Right renal pelvis (tissue), 4 donors: ENCODE data around the gene SYPL2. TPM values are rescaled to one million over a fixed set of nuclear protein-coding genes. Genes with fewer than 3 reads are reported as not detected.
A peak's percentile ranks its signal among the peaks of the same experiment; 100 is the strongest.
"Not testable (repeated sequence)": the region's sequence is repeated elsewhere in the genome, so short reads cannot be mapped to it uniquely, and the experiment has no call there.

Source experiments
- DNase-seq, 4 donors: peaks; one replicate each; pipeline ENCODE4 v3.0.0-alpha.2; 2013; ENCODE audit warnings: low read depth in 4 of 4, low spot score in 3 of 4, missing footprints in 1 of 4
- polyA plus RNA-seq, 4 donors: library from polyadenylated mRNA; unstranded; fragments of 120-200 nt; gene quantifications; one replicate each; pipeline ENCODE4 v1.2.1, GENCODE V29; 2013; ENCODE audit not compliant: insufficient read length in 4 of 4

Gene SYPL2
- polyA plus RNA-seq, 4 donors = 6.5 to 12.5 (median 10.3) TPM

DNA sequence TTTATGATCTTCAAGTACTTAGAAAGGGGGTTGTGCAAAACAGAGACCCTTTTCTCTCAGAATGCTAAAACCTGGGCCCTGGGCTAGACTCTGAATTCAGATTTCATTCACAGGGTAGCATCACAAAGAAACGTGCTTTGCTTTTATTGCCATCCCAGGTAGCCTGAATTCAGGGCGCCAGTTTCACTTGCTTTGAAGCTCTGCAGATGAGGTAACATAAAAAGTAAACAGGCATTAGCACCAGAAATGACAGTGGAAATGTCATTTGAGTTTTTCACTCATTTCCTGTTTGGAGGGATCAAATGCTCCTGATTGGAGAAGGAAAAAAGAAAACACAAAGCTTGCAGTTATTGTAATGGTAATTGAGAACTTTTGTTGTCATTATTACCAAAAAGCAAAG, 2.6 kb downstream of the SYPL2 start:
- no peak for DNase-seq

DNA sequence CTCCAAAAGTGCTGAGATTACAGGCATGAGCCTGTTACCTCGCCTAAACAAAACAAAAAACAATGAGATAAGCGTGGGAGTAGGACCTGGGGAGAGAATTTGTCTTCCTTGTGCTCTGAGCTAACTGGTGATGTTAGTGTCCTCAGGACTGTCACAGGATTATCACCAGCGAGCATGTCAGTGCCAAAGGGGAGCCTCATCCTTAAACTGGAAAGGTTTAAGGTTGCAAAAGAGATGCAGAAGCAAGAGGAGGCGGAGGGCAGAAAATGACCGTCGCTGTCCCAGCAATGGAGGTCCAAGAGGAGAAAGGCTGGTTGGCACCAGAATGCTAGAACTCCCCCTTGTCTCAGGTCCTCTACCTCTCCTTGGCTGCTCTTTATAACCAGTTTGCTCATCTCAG, 3.9 kb downstream of the SYPL2 start:
- DNase-seq = no peak

DNA sequence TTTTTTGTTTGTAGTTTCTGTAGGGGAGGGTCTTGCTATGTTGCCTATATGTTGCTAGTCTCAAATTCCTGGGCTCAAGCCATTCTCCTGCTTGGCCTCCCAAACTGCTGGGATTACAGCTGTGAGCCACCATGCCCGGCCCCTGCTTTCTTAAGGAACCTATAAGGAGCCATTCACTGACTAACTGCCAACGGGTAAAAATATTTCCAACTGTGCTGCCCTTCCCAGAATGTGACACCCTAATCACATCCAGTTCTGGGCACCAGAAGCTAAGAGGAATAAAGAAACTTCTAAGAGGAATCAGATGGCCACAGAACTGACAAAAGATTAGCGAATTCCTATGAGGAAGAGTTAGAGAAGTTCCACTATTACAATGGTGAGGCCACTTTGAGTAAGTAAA, 6.4 kb downstream of the SYPL2 start:
- DNase-seq = no peak

DNA sequence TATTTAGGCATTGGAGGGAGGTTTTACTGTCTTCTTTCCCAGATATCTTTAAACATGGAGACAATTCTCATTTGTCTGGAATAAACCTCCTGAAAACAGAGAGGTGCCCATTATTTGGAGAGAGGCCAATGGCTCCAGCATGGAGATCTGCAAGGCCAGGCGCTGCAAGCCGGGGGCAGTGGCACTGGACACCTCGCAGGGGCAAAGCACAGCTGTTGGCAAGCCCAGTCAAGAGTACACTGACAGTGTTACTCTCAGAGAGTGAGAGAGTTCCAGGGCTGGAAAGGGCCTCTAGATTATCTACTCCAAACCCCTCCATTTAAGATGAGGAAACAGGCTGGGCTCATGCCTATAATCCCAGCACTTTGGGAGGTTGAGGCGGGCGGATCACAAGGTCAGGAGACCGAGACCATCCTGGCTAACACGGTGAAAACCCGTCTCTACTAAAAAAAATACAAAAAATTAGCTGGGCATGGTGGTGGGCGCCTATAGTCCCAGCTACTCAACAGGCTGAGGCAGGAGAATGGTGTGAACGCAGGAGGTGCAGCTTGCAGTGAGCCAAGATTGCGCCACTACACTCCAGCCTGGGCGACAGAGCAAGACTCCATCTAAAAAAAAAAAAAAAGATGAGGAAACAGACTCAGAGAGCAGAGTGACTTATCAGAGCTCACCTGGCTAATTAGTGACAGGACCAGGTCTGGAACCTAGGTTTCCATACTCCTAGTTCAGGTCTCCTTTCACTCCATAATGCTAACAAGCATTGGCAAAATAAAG, 7.1 kb downstream of the SYPL2 start:
- not testable (repeated sequence) for DNase-seq

DNA sequence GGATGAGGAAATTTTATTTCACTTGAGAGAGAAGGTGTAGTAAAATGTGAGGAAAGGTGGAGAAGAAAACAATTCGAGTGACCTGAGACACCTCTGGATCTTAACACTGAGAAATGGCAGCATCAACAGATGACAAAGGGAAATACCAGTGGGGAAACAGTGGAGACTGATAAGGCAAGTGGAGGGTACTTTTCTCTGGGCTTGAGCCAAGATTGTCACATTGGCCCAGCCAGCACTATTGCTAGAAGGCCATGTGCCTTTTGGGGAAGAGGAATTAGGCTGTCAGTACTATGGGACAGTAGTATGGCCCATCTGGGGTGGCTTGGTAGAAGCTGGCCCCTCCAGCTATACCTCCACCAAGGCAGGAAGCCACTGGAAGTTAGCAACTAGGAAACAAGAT, 8.4 kb downstream of the SYPL2 start:
- no peak for DNase-seq

DNA sequence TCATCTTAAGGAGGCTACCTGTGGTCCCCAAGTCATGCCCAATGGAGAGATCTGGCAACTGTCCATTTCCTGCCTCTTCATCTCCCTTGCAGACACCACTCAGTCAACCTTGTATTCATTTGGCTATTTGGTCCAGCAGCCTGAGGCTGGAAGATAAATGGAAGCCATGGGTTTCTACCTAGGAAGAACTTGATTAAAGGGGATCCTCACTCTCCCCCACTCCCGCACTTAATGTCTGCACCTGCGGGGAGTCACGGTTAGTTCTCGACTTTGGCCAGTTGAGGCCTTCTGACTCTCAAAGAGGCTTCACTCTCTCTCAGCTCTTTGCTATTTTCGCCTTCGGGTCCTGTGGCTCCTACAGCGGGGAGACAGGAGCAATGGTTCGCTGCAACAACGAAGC, 8.9 kb downstream of the SYPL2 start:
- DNase-seq = no peak

DNA sequence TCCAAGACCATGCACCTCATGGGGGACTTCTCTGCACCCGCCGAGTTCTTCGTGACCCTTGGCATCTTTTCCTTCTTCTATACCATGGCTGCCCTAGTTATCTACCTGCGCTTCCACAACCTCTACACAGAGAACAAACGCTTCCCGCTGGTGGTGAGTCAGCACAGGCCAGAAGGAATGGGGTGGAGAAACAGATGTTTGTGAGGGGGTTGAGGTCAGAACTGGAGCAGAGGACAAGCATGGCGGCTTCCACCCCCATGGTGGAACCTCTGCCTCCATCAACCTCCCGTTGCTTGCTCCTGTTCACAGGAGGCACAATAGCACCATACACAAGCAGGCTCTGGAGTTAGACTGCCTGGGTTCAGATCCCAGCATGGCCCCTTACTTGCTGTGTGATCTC, 10.5 kb downstream of the SYPL2 start:
- no peak for DNase-seq

DNA sequence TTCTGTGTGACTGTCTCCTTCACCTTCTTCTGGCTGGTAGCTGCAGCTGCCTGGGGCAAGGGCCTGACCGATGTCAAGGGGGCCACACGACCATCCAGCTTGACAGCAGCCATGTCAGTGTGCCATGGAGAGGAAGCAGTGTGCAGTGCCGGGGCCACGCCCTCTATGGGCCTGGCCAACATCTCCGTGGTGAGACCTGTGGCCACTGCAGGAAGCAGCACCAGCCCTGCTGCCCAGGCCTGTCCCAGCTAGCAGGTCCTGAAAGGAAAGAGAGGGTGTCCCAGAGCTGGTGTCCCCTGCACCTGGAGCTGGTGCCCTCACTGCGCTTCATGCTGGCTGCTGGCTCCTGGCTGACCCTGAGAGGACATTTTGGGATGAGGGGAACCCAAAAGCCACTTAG, 11.5 kb downstream of the SYPL2 start:
- no peak for DNase-seq

DNA sequence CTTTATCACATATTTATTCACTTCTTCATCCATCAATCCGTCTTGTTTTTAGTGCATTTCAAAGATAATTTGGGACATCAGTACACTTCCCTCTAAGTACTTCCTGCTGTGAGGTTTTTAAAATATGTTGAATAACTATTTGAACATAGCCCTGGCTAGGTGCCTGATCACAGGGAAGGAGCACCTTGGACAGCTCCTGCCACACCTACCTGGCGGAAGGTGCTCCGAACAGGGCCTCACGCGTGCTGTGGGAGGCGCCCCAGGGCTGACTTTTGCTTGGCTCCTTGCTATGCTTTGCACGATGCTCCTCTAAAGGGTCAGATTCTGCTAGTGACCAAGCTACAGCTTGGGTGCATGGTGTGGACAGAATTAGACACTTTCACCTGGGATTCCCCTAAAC, 12.5 kb downstream of the SYPL2 start:
- DNase-seq = no peak

DNA sequence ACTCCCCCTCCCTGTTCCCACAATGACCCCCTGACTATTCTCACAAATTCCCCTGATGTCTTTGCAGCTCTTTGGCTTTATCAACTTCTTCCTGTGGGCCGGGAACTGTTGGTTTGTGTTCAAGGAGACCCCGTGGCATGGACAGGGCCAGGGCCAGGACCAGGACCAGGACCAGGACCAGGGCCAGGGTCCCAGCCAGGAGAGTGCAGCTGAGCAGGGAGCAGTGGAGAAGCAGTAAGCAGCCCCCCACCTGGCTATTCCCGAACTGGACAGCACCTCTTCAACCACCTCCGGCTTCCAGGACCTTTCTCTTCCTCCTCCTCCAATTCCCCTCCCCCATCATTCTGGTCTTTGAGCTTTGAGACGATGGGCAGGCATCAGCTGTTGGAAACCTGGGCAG, 13.0 kb downstream of the SYPL2 start:
- DNase-seq = no peak

DNA sequence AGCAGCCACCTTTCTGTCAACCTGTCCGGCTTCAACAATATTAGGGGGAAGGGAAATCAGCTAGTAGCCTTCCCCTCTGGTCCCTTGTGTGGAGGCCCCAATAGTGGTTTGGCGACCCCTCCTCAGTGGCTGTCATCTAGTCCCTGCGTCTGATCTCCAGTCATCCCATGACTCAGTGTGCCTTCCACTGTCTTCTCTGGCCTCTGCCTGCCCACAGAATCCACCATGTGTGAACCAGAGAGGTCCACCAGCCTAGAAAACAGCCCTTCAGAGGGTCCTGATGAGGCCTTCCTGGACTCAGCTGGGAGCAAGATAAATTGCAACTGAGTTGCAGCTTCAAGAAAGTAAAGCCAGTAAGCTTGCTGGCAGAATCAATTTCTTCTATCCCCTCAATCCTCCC, 13.6 kb downstream of the SYPL2 start:
- no peak for DNase-seq

DNA sequence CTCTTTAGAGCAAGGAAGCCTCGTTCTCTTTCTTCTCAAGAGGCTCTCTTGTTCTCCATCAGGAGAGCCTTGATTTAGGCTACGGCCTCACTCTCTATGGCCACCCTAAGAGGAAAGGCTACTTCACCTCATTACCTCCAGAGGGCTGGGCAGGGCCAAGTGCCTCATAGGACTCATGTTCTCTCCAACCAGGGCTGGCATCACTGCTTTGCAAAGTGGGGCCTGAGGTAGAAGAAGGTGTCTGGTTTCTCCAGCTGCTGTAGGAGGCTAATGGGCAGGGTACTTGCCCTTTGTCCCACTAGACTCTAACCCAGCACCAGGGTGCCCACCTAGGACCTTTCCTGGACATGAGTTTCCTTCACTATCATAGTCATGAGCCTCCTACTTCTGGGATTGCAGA, 15.3 kb downstream of the SYPL2 start:
- no peak for DNase-seq

DNA sequence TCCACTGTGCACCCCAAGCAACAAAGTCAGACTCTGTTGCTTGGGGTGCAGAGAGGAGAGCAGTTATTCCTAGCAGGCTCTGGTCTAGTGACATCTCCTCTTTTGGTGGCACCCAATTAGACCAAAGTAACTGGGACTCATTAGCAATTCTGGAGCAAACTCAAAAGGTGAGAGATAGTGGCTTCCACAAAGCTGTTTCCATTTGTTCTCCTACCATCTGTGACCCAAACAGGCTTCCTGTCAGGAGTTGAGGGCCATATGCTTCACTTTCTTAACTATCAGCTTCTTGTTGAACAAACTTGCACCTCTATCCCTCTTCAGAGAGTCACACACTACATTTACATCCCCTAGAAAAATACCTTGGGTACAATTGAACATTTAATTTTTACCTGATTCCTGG, 15.9 kb downstream of the SYPL2 start:
- DNase-seq = no peak

DNA sequence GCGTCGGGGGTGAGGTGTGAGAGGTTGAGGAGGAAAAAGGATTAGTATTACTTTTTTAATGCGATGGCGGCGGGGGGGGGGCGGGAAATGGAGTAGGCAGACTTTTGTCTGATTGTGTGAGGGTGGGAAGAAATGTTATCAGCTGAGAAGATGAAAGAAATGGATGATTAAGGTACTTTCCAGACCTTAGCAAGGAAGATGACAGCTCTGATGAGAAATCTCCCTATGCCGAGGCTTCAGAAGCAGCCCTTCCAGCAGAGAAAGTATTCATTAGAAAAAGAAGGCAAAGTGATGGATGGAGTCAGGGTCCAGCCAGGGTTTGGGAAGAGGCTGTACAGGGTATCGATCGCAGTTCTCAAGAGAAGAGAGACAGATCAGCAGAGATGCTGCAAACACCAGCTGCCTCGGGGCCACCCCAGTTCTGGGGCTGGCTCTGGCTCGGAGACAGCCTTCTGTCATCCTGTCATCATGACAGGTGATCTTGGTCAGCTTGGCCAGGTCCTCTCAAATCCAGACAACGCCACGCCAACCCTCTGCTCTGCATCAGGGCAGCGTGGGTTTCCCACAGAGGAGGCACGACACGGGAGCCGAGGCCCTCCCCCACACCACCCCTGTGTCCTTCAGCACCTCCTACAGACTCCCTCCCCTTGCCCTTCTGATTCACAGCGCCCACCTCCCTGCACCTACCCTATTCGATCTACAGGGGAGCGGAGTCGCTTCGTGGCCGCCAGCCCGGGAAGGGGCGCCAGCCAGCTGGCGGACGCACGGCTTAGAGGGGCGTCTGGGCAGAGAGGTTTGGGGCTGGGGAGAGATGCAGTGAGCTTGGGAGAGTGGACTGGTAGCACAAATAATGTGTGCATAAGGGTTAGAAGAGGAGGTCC, 16.7 kb downstream of the SYPL2 start:
- no peak for DNase-seq

DNA sequence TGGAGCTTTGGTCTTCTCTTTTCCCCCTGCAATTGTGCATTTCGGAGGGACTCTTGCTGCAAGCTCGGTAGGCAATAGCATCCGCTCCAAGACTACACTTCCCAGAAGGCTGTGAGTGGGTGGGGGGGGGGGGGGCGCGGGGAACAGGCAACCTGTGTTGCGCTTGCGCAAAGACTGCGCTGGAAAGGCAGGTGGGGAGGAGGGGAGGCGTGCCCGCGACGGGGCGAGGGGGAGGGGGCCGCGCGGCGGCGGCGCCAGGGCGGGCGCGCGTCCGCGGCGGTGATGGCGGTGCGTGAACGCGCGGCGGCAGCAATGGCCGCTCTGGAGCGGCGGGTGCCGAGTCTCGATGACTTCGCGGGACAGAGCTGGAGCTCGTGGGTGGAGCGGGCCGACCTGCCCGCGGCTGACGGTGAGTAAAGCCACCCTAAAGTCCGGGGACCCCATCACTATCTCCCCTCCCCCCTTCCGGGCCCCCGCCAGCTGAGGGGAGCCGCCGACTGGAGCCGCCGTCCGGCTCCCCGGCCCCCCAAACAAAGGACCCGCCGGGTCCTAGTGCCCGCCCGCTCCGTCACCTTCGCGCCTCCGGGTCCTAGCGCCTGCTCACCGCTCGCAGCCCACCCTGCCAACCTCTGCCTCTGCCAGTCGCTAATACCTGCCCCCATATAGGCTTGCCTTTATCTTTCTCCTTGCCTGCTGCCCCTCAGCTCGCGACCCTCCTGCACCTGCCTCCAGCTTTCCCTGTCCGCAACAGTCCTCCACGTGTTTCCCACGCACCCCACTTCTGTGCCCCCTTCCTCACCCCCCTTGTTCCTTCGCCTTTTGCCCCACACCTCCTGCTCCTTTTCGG, 17.5 kb downstream of the SYPL2 start, which contains the start of gene ATXN7L2:
Gene ATXN7L2, plus strand, starts transcription at position 234 of the 847 bp plus-strand sequence. Its CDS starts 49 bp downstream, at position 283.
- DNase-seq = peak; percentile 83 to 88 (median 84)

DNA sequence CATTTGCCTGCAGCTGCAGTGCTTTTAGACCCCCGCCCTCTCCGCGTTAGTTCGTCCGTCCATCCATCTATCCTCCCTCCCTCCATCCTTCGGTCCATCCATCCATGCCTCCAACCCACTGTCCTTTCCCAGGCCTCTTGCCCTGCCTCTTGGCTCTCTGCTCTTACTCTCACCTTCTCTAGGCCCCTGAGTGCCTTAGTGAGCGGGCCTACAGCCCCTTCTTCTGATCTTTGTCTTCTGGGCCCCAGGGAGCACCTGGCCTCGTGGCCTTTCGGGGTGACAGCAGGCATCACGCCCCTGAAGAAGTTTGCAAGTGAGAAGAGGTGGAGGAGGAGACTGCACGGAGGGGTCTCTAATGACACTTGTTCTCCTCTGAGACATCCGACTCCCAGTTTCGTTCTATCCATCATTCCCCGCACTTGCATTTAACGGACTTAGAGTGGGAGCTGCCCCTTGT, 18.2 kb downstream of the SYPL2 start:
- DNase-seq = no peak

DNA sequence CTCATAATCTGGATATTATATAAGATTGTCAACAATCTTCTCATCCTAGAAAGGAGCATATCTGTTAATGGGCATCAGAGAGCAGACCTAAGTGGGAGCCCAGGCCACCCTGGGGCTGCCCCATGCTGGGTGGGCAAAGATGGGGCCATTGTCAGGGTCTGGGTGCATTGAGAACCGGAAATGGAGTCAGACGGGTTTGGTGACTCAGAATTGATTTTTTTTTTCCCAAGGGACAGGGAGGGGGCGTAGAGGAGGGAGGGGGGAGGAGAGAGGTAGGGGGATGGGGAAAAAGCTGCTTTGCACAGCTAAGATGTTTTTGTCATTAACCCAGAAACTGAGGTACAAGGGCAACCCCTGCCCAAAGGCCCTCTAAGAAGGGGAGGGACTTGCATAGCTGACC, 18.7 kb downstream of the SYPL2 start:
- no peak for DNase-seq

DNA sequence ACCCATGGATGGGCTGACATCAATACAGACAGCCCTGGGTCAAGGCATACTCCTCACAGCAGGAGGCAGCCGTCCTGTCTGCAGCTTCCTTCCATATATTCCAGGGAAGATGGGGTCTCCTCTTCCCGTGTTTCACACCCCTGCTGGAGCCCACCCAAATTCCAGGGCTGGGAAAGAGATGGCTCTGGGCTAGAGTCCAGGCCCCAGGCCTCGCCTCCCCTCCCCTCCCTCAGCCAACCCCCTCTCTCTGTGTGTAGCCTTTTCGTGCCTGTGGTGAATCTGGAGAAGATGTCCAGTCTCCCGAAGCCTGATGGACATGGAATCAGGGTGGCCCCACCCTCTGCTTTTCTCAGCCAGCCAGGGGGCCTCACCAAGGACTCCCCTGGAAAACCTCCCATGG, 20.9 kb downstream of the SYPL2 start:
- no peak for DNase-seq

DNA sequence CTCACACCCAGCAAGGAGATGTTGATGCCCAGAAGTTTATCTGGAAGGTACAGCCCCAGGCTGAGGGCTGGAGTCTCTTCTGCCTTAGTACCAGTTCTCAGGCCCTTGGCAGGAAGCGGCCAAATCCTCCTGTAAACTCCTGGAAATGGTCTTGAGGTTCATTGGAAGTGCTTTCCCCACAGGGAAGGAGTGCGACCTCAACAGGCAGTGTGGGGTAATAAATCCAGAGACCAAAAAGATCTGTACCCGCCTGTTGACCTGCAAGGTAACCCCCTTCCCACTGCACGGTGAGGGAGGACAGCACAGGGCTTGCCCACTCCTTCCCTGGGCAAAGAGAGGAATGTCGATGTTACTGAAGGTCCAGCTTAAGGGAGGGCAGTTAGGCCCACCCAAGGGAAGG, 21.9 kb downstream of the SYPL2 start:
- DNase-seq = no peak

DNA sequence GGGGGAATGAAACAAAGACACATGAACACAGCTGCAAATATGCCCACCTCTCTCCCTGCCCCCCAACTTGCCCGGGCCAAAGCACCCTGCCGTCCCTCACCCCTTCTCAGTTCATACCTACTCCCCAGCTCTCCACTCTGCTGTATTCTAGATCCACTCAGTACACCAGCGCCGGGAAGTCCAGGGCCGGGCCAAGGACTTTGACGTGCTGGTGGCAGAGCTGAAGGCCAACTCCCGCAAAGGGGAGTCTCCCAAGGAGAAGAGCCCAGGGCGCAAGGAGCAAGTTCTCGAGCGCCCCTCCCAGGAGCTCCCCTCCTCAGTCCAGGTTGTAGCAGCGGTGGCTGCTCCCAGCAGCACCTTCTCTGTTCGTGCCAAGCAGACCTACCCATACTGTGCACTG, 22.4 kb downstream of the SYPL2 start:
- DNase-seq = no peak
